HepG2 (cell line): ENCODE data around the gene BCAS1. TPM values are rescaled to one million over a fixed set of nuclear protein-coding genes. Genes with fewer than 3 reads are reported as not detected.

Source experiments
- ARNTL ChIP-seq: sonication (generic); formaldehyde crosslinking; IDR thresholded peaks from 2 replicates; pipeline ENCODE4 v1.4.0; 2020; ENCODE audit warnings: mild to moderate bottlenecking, missing genetic modification reagents
- KLF11 ChIP-seq: IDR thresholded peaks from 2 replicates; pipeline ENCODE4 v1.6.1; 2016; ENCODE audit warnings: missing compliant biosample characterization
- NR2F6 ChIP-seq, 2 experiments: IDR thresholded peaks; 2 replicates each; pipeline ENCODE4 v1.6.1; 2016; ENCODE audit warnings: antibody characterized with exemption in 1 of 2, mild to moderate bottlenecking in 1 of 2
- PITX1 ChIP-seq: sonication (generic); formaldehyde crosslinking; IDR thresholded peaks from 2 replicates; pipeline ENCODE4 v1.5.1; 2020; ENCODE audit warnings: mild to moderate bottlenecking, missing genetic modification reagents
- SAP130 ChIP-seq: IDR thresholded peaks from 2 replicates; pipeline ENCODE4 v1.6.1; 2016; ENCODE audit warnings: low read depth
- SIN3A ChIP-seq: IDR thresholded peaks from 2 replicates; pipeline ENCODE4 v1.6.1; 2011; ENCODE audit warnings: low read depth, mild to moderate bottlenecking, control low read depth, low read length, borderline replicate concordance
- U2AF2 ChIP-seq: fragments of 200-400 bp; formaldehyde crosslinking; IDR thresholded peaks from 2 replicates; pipeline ENCODE4 v1.6.1; 2017; ENCODE audit warnings: low read depth, mild to moderate bottlenecking, low read length
- ZIK1 ChIP-seq: sonication (generic); formaldehyde crosslinking; IDR thresholded peaks from 2 replicates; pipeline ENCODE4 v1.5.0; 2020; ENCODE audit warnings: mild to moderate bottlenecking, low read depth, missing genetic modification reagents, borderline replicate concordance
- ZNF296 ChIP-seq: sonication (generic); formaldehyde crosslinking; conservative IDR thresholded peaks from 2 replicates; pipeline ENCODE4 v1.5.0; 2020; ENCODE audit warnings: mild to moderate bottlenecking, missing genetic modification reagents
- ZNF30 ChIP-seq: sonication (generic); formaldehyde crosslinking; IDR thresholded peaks from 2 replicates; pipeline ENCODE4 v1.5.0; 2020; ENCODE audit warnings: mild to moderate bottlenecking, missing genetic modification reagents
- ZNF317 ChIP-seq: sonication (generic); formaldehyde crosslinking; IDR thresholded peaks from 2 replicates; pipeline ENCODE4 v1.5.0; 2020; ENCODE audit warnings: mild to moderate bottlenecking, missing genetic modification reagents
- ZNF549 ChIP-seq: sonication (generic); formaldehyde crosslinking; IDR thresholded peaks from 2 replicates; pipeline ENCODE4 v1.5.0; 2020; ENCODE audit warnings: missing genetic modification reagents
- ZNF567 ChIP-seq: sonication (generic); formaldehyde crosslinking; IDR thresholded peaks from 2 replicates; pipeline ENCODE4 v1.8.1; 2023; ENCODE audit warnings: mild to moderate bottlenecking, missing genetic modification reagents, borderline replicate concordance
- ZNF773 ChIP-seq: sonication (generic); formaldehyde crosslinking; IDR thresholded peaks from 2 replicates; pipeline ENCODE4 v1.4.0; 2020; ENCODE audit warnings: missing genetic modification reagents, borderline replicate concordance
- polyA plus RNA-seq, 8 experiments: library from polyadenylated mRNA; depleted of rRNA in 3 of 8; stranded (reverse) in 7 of 8; unstranded in 1 of 8; fragments of >200 nt; fragmentation: Illumina TruSeq in 4 of 8; extraction: Trizol in 4 of 8; gene quantifications; 2 replicates each; pipeline versions ENCODE4 v1.2.1 to v1.2.3, GENCODE V29; 2011 to 2016; ENCODE audit warnings: low read depth in 4 of 8, missing spikeins in 1 of 8, mixed read lengths in 1 of 8; ENCODE audit not compliant: insufficient read depth in 1 of 8
- total RNA-seq, 5 experiments: library from RNA; depleted of rRNA; stranded (reverse); fragments of >200 nt; fragmentation: Illumina TruSeq; extraction: Trizol; gene quantifications; 2 replicates each; pipeline ENCODE4 v1.2.3, GENCODE V29; 2016; ENCODE audit warnings: low read depth in 1 of 5
- TF ChIP-seq, protein P1 (sequence below): sonication (generic); formaldehyde crosslinking; IDR thresholded peaks from 2 replicates; pipeline ENCODE4 v1.4.0; 2020; ENCODE audit warnings: mild to moderate bottlenecking, missing genetic modification reagents
- TF ChIP-seq, protein P2 (sequence below): sonication (generic); formaldehyde crosslinking; IDR thresholded peaks from 2 replicates; pipeline ENCODE4 v1.5.0; 2020; ENCODE audit warnings: mild to moderate bottlenecking, missing genetic modification reagents
- TF ChIP-seq, protein P3 (sequence below): sonication (generic); formaldehyde crosslinking; IDR thresholded peaks from 2 replicates; pipeline ENCODE4 v1.4.0; 2020; ENCODE audit warnings: mild to moderate bottlenecking, missing genetic modification reagents
- TF ChIP-seq, protein P4 (sequence below): sonication (generic); formaldehyde crosslinking; IDR thresholded peaks from 2 replicates; pipeline ENCODE4 v1.8.1; 2022; ENCODE audit warnings: mild to moderate bottlenecking, missing genetic modification reagents

Gene BCAS1
- total and polyA plus RNA-seq, 2 of the 13 experiments (the other 11 are each of a cell fraction or from before 2014, with no cell fraction given), result 0.55 to 0.91 TPM

DNA sequence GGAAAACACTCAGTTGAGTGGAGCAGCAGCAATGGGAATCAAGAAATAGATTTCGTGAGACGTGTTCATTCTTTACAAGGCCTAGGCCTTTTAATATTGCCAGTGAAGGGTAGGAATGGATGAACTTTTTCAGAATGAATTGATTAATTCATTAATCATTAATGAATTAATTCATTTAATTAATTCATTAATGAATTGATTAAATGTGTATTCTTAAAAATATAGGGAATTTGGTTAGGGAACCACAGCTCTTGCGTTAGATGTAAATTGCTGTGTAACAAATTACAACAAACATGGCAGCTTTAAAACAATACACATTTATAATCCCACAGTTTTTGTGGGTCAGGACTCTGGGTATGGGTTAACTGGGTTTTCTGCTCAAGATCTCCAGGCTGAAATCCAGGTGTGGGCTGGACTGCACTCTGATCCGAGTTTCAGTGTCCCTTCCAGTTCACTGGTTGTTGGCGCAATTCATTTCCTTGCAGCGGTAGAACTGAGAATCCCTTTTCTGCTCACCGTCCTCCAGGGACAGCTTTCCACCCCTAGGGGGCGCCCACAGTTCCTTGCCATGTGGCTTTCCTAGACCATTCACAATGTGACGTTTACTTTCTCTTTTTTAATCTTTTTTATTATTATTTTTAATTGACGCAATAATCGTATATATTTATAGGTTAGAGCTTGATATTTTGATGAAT, 32.8 kb upstream of the BCAS1 start (continued):
- TF ChIP-seq, protein P1, sequence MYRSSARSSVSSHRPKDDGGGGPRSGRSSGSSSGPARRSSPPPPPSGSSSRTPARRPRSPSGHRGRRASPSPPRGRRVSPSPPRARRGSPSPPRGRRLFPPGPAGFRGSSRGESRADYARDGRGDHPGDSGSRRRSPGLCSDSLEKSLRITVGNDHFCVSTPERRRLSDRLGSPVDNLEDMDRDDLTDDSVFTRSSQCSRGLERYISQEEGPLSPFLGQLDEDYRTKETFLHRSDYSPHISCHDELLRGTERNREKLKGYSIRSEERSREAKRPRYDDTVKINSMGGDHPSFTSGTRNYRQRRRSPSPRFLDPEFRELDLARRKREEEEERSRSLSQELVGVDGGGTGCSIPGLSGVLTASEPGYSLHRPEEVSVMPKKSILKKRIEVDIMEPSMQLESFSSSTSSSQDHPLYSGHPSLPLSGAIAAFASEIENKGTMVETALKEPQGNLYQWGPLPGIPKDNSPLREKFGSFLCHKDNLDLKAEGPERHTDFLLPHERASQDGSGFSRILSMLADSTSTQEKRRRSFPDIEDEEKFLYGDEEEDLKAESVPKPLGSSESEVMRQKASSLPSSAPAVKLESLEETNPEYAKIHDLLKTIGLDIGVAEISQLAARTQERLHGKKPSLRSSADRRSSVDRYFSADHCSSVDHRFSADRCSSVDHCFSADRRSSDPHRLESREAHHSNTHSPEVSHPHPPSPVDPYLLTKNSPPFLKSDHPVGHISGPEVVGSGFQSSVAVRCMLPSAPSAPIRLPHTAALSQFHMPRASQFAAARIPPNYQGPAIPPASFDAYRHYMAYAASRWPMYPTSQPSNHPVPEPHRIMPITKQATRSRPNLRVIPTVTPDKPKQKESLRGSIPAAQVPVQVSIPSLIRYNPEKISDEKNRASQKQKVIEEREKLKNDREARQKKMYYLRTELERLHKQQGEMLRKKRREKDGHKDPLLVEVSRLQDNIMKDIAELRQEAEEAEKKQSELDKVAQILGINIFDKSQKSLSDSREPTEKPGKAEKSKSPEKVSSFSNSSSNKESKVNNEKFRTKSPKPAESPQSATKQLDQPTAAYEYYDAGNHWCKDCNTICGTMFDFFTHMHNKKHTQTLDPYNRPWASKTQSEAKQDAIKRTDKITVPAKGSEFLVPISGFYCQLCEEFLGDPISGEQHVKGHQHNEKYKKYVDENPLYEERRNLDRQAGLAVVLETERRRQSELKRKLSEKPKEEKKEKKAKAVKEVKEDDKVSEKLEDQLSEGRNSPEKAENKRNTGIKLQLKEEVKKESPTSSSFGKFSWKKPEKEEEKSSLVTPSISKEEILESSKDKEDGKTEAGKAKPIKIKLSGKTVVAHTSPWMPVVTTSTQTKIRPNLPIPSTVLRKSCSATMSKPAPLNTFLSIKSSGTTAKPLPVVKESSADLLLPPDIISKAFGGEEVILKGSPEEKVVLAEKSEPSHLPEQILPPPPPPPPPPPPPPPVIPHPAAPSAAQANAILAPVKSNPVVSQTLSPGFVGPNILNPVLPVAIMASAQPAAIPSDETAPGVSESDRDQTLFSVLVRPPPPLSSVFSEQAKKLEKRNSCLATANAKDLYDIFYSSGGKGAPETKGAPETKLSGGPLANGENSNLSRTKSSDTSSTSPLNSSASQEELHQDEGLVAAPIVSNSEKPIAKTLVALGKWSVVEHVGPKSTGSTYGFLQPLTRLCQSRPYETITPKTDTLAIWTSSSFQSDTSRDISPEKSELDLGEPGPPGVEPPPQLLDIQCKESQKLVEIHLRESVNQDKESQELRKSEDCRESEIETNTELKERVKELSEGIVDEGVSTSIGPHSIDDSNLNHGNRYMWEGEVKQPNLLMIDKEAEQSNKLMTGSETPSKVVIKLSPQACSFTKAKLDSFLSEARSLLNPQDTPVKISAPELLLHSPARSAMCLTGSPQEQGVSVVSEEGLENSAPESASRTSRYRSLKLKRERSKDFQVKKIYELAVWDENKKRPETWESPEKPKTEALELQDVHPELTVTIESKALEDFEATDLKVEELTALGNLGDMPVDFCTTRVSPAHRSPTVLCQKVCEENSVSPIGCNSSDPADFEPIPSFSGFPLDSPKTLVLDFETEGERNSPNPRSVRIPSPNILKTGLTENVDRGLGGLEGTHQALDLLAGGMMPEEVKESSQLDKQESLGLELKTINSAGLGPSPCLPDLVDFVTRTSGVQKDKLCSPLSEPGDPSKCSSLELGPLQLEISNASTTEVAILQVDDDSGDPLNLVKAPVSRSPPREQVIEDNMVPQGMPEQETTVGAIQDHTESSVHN (CRISPR knock-in tag), result no peak
- TF ChIP-seq ZNF30 (CRISPR knock-in tag), result no peak
- TF ChIP-seq SAP130, result peak; percentile 51; the same call in 1 of the 2 replicates
- TF ChIP-seq, protein P2, sequence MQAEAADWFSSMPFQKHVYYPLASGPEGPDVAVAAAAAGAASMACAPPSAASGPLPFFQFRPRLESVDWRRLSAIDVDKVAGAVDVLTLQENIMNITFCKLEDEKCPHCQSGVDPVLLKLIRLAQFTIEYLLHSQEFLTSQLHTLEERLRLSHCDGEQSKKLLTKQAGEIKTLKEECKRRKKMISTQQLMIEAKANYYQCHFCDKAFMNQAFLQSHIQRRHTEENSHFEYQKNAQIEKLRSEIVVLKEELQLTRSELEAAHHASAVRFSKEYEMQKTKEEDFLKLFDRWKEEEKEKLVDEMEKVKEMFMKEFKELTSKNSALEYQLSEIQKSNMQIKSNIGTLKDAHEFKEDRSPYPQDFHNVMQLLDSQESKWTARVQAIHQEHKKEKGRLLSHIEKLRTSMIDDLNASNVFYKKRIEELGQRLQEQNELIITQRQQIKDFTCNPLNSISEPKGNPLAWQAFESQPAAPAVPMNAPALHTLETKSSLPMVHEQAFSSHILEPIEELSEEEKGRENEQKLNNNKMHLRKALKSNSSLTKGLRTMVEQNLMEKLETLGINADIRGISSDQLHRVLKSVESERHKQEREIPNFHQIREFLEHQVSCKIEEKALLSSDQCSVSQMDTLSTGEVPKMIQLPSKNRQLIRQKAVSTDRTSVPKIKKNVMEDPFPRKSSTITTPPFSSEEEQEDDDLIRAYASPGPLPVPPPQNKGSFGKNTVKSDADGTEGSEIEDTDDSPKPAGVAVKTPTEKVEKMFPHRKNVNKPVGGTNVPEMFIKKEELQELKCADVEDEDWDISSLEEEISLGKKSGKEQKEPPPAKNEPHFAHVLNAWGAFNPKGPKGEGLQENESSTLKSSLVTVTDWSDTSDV (CRISPR knock-in tag), result no peak
- TF ChIP-seq NR2F6 (IDR thresholded peaks at IDR 0.05), result no peak
- peak; percentile 84 for TF ChIP-seq NR2F6 (CRISPR knock-in tag; IDR thresholded peaks at IDR 0.05)
- TF ChIP-seq ZNF773 (CRISPR knock-in tag), result no peak
- no peak for TF ChIP-seq SIN3A
- TF ChIP-seq, protein P3, sequence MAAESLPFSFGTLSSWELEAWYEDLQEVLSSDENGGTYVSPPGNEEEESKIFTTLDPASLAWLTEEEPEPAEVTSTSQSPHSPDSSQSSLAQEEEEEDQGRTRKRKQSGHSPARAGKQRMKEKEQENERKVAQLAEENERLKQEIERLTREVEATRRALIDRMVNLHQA (CRISPR knock-in tag), result no peak
- TF ChIP-seq ARNTL (CRISPR knock-in tag), result no peak
- TF ChIP-seq, protein P4, sequence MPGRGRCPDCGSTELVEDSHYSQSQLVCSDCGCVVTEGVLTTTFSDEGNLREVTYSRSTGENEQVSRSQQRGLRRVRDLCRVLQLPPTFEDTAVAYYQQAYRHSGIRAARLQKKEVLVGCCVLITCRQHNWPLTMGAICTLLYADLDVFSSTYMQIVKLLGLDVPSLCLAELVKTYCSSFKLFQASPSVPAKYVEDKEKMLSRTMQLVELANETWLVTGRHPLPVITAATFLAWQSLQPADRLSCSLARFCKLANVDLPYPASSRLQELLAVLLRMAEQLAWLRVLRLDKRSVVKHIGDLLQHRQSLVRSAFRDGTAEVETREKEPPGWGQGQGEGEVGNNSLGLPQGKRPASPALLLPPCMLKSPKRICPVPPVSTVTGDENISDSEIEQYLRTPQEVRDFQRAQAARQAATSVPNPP (CRISPR knock-in tag), result no peak
- TF ChIP-seq U2AF2, result no peak
- no peak for TF ChIP-seq ZIK1 (CRISPR knock-in tag)
- TF ChIP-seq KLF11 (CRISPR knock-in tag), result peak; percentile 91; the same call in 1 of the 2 replicates
- 0 out of 2 replicates have a peak, but pooled peaks have one; percentile 24 for TF ChIP-seq ZNF317 (CRISPR knock-in tag)
- no peak for TF ChIP-seq ZNF296
- peak; percentile 53 for TF ChIP-seq PITX1
- no peak for TF ChIP-seq ZNF567 (CRISPR knock-in tag)
- TF ChIP-seq ZNF549, result no peak
